ENCODE data around the gene BCDIN3D. TPM values are rescaled to one million over a fixed set of nuclear protein-coding genes. Genes with fewer than 3 reads are reported as not detected.

BCDIN3D gene
- total RNA-seq, 1 donor: 3.5 TPM

GRCh38 chr12:49854976-49855375 is 12.1 kb upstream of the BCDIN3D start:
- no peak overlapping the region for H3K4me3 ChIP-seq (ENCODE audit: low read depth, low read length)
- DNase-seq (ENCODE audit: low read depth): no peak
- no peak for TF ChIP-seq CTCF (IDR thresholded peaks at IDR 0.05; ENCODE audit: insufficient read depth, low read depth, low read length)

- TF ChIP-seq CTCF (IDR thresholded peaks at IDR 0.05; ENCODE audit: insufficient read depth, low read depth, low read length): no peak
Measured at GRCh38 chr12:49853671-49854070, 10.8 kb upstream of the BCDIN3D start.

GRCh38 chr12:49847161-49847560 is 4.3 kb upstream of the BCDIN3D start:
- H3K4me3 ChIP-seq (ENCODE audit: low read depth, low read length): no peak overlapping the region
- TF ChIP-seq CTCF (IDR thresholded peaks at IDR 0.05; ENCODE audit: insufficient read depth, low read depth, low read length): no peak
- no peak for DNase-seq (ENCODE audit: low read depth)

More at GRCh38 chr12:49853671-49854070, 10.8 kb upstream of the BCDIN3D start:
- no peak overlapping the region for H3K4me3 ChIP-seq (ENCODE audit: low read depth, low read length)
- no peak for DNase-seq (ENCODE audit: low read depth)

- no peak for DNase-seq (ENCODE audit: low read depth)
- no peak overlapping the region for H3K4me3 ChIP-seq (ENCODE audit: low read depth, low read length)
- TF ChIP-seq CTCF (IDR thresholded peaks at IDR 0.05; ENCODE audit: insufficient read depth, low read depth, low read length): no peak
Measured at GRCh38 chr12:49846032-49846431, 3.1 kb upstream of the BCDIN3D start.

- no peak overlapping the region for H3K4me3 ChIP-seq (ENCODE audit: low read depth, low read length)
- TF ChIP-seq CTCF (IDR thresholded peaks at IDR 0.05; ENCODE audit: insufficient read depth, low read depth, low read length): no peak
- no peak for DNase-seq (ENCODE audit: low read depth)
Measured at GRCh38 chr12:49843876-49844437, 1.1 kb upstream of the BCDIN3D start.

GRCh38 chr12:49843411-49843810 is 505 bp upstream of the BCDIN3D start:
- TF ChIP-seq CTCF (IDR thresholded peaks at IDR 0.05; ENCODE audit: insufficient read depth, low read depth, low read length): no peak
- peak overlapping the region; percentile 88 for H3K4me3 ChIP-seq (ENCODE audit: low read depth, low read length)
- no peak for DNase-seq (ENCODE audit: low read depth)
